NCI-H510A (cell line): ENCODE measurements around the gene ABLIM3.

Source experiments
- DNase-seq: peaks from one replicate; lab custom pipeline; 2025; lab: John Stamatoyannopoulos, UW

ABLIM3 gene

DNA sequence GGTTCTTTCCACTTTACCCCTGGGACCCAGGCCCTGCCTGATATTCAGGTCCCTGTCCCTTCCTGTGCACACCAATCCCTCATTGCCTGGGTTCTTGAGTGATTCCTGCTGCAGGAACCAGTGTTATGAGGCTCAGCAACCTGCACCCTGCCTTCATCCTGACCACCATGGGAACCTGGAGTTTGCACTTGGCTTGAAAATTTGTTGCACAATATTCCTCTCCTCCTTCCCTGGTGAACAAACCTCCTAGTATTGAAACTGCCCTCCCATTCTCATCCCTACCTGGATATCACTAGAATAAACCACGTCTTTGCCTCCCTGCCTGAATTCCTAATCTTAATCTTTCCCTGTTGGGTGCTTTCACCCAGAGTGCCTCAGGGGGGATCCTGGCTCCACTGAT is 78.3 kb downstream of the ABLIM3 start:
- DNase-seq = no peak

DNA sequence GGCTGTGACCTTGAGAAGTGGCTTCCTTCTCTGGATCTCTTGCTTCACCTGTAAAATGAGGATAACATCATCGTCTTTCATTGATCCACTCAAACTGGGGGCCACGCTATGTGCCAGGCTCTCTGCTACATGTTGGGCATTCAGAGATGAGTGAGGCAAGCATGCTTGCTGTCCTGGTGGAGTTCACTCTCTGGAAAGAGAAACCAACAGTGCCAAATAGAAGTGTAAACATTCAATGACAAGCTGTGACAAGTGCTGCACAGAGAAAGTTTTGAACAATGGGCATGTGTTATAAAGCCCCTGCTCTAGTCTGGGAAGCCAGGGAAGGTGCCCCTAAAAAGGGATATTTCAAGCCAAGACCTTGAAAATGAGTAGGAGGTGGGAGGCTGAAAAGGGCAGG is 79.5 kb downstream of the ABLIM3 start:
- DNase-seq = no peak

DNA sequence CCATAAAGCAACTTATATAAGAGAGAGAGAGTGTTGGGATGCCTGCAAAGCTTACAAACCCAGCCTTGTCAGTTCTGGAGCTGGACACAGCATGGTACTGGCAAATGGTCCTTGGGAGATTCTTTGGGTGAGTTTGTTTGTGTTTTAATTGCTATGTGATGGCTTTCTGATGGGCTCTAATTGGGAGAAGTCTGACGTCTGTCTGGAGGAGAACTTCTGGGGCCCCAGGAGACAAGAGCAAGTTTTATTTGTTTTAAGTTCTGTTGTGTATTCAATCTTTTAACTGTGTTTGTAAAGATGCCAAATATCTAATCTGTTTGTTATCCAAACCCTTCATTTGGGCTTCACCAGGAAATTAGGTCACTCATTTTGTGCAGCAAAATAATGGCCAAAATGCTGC is 80.0 kb downstream of the ABLIM3 start:
- no peak for DNase-seq

DNA sequence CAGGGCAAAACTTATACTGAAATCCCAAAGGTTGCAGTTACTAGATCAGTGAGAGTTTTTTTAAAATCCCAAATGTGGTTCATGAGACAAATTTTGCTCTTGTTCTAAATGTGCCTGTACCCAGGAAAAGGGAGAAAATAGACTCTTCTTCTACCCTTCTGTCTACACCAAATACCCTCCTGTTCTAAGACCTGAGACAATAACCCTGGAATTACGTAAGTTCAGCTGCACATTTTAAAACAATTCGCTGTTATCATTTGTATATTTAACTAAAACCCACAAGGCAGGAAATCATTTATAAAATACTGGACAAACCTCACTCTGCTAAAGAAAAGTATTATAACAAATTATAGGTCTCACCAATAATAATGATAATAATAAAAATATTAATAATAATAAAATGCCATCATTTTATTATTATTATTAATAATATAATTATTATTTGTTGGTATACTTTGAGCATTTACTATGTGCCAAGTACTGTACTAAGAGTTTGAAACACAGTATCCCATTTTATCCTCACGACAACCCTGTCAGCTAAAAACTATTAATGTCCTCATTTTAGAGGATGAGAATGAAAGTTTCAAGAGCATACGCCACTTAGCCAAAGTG is 80.5 kb downstream of the ABLIM3 start:
- no peak for DNase-seq

DNA sequence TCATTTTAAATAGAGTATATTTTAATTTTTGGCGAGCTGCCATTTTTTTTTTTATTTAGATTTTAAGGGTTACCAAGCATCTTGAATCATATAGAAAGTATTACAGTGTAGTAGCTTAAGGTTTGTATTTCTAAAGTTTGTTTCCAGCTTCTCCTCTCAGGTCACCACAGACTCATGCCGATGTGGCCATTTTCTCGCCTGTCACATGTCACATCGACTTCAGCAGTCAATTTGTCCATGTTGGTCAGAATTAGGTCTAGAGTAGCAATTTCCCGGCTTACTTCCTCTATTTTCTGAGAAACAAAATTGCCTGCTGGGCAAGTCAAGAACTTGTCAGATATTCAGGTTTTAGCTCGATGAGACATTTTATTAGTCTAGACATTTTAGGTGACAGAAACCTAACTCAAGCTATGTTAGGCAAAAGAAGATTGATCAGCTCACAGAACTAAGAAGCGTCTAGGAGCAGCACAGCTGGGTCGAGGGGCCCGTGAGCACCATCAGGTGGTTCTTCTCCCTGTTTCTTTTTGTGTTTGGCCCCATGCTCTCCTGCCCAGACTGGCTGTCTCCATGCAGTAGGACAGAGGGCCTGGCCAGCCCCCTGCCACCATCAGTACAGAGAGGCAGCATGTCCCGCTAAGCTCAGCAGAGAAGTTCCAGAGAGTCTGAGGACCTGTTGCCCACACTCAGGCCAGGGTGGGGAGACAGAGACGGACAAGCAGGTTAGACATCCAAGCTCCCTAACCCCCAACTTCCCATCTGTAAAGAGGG is 82.0 kb downstream of the ABLIM3 start:
- DNase-seq = no peak

DNA sequence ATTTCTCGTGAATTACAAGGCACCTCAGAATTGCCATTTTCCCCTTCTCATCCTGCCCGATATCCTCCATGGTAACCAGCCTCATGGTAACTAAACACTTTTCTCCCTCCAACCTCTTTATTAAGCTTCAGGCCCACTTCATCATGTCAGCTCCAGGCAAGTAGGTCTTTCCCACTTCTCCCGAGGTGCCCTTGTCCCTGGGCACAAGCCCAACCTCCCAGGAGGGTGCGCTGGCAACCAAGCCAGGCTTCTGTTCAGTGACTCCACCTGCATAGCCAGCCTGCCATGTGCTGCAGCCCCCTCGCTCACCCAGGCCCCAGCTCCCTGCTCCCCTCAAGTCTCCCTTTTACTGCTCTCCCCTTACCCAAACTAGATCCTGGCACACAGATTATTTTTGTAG is 83.0 kb downstream of the ABLIM3 start:
- no peak for DNase-seq

DNA sequence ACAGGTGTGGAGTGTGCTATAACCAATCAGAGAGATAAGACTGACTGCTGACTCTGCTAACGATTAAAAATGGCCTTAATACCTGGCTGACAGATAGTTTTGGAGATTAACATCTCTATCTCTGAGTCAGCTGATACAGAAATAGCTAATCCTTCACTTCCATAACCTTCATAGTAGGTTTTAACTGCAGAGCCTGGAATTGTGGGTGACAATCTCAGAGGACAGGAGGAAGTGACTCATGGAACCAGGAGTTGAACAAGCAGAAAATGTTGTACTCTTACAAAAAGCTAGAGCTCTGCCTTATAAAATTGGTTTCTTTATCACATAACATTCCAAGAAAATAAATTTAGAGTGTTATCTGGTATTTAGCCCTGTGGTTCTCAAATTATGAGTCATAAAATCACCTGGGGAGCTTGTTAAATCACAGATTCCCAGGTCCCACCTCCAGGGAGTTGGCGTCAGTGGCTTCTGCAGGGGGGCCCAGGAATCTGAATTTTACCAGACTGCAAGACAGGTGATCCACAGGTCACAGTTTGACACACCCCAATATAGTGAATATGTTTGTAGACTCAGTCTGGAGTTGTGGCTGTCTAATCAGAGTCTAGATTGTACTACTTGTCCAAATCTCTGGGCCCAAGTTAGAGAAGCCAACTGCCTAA is 86.0 kb downstream of the ABLIM3 start:
- no peak for DNase-seq

DNA sequence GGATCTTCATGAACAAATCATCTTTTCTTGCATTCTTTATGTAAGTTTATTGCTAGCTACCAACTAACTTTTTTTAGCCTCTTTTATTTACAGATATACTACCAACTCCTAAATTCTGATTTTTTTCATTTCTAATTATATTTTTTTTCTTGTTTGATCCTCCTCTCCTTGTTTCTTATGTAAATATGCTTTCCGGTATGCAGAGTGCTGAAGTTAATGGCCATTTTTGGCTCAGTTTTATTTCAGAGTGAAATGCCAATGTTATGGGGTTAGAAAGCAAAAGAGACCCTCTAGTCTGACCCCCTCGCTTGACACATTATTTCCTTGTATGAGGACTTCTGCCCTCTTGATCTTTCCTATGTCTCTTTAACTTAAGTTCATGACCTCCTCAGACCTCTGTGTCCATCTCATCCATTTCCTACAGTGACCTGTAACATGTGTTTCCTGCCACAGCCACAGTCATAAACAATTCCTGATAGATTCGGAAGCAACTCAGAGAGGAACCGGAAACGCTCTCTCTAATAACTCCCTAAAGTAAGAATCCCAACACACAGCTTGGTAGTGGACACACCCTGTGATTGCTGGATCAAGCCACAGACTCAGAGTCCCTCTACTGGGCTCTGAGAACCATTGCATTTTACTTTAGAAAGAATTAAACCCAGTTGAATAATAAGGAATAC is 87.5 kb downstream of the ABLIM3 start:
- DNase-seq = no peak

DNA sequence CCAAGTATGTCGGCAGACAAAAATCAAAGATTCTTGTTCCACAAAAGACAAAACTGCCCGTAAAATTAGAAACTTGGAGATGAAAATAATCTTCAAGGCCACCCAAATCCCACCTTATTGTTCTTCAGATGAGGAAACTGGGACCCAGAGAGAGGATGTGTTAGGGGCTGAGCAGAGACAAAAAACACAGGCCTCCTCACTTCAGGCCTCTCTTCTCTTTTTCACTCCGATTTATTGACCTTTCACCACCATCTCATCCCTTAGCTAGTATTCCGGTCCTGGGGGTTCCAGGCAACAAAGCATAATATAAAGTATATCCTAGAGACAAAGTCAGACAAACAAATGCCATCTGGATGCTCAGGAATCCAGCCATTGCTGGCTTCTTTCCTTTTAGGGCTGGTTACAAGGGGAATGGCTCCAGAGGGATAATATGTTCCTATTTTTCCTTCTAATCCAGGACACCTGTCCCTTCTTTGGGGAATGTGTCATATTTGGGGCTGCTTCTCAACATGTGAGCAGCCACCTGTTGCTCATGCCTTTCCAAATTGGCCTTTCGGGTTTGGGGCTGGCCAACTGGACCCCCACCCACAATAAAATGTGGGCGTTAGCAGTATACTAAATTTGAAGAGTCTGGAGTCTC is 88.1 kb downstream of the ABLIM3 start:
- DNase-seq = no peak

DNA sequence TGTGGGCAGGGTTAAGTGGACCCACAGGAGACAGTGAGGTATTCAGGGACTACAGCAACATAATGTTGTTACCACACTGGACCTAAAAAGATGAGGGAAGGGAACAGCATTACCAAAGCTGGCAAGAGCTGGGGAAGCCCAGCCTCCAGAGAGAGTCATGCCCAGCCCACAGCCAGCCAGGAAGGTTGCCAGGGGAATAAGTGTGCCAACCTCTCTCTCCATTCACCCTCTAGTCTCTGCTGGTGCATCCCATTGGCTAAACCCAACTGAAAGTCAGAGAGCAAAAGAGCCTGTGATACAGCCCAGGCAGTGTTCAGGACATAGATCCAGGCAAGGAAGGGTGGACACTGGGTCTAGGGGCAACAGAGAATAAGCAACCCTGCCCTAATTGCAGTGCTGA is 94.5 kb downstream of the ABLIM3 start:
- no peak for DNase-seq

DNA sequence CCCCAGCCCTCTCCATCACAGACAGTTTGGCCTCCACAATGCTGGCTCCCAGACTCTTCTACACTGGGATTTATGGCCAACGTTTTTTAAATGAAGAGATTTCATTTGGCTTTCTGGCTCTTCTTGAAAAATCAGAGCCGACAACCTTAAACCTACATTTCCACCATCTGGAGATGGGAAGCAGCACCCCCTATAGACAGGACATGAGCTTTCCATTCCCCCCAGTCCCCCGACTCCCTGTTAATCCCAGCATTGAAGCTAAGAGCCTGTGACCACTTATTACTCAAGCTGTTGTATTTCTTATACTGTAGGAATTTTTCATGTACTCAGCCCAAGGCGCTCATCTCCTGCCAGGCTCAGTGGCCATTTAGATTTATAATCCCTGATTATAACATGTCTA is 96.4 kb downstream of the ABLIM3 start:
- no peak for DNase-seq

DNA sequence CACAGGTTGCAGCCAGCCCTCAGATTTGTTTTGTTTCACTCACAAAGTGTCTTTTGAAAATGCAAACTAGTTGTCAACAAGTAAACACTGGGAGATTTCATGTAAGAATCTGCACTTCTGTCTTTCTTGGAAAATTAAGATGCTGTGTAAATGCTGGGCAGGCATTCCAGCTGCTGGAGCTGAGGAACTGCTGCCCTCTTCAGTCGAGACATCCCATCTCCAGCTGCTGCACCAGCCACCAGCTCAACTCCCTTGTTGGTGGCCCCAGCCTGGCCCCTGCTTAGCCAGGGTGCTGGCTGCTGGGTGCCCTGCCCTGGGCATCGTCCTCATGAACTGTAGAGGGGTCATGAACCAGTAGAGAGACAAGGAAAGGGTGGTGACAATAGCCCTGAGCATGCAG is 97.2 kb downstream of the ABLIM3 start:
- DNase-seq = no peak

DNA sequence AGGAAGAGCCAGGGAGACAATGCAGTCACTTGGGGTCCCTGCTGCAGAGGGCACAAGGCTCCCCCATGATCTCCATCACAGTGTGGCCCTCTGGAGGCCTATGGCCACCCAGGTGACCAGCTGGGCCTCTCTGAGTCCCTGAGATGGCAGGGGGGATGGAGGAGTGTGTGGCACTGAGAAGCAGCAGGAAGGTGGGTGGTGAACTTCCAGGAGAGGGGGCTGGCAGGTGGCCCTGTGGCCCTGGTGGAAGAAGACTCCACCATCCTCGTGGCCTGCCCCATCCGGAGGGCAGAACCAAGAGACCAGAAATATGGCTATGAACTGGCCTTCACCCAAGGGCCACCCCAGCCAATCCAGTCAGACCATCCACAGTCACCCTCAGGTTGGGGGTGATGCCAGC is 98.6 kb downstream of the ABLIM3 start:
- no peak for DNase-seq

DNA sequence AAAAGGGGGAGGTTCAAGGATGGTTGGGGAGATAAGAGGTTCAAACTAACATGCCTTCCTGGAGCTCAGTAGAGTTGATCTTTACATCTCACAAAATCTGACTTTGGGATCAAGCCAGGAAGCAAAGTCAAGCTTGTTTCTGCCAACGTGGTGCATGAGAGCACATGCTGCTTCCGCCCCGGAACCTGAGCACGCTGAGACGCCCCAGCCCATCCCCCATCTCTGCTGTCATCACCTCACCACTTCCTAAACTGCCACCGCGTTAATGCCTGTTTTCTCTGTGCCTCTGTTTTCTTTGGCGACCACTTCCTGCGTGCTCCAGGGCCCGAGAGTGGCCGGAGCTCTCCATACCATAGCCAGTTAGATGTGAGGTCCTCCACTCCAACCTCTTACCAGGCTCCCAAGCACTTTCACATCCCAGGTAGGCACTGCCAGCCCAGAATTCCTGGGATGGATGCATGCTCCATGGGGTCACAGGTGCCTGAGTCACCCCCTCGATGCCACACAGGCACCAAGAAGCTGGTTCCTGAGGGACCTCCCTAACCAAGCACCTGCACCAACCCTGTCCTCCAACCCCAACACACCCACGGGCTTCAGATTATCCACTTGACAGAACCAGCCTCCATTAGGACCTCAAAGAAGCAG is 99.2 kb downstream of the ABLIM3 start:
- no peak for DNase-seq

DNA sequence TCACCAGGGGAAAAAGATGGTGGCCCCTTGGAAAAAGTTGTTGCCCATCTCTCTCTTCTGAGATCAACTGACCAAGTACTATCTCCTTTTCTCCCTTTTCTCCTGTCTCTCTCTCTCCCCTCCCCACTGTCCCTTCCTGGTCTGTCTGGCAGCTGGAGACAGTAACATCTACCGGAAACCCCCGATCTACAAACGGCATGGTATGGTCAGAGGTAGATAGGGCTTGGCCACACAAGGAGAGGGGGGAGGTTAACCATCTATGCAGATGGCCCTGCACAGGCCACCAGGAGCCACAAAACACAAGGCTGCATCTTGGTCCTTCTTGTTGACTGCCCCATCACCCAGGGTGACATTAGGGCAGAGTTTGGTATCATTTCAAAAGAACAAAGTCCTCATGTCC is 101.0 kb downstream of the ABLIM3 start:
- no peak for DNase-seq

DNA sequence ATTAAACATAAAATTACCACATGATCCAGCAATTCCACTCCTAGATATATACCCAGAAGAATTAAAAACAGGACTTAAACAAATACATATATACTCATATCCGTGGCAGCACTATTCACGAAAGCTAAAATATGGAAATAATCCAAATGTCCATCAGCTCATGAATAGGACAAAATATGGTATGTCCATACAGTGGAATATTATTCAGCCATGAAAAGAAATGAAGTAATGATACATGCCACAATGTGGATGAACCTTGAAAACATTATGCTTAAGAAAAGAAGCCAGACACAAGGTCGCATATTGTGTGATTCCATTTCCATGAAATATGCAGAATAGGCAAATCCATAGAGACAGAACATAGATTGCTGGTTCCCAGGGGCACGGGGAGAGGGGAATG is 105.6 kb downstream of the ABLIM3 start:
- no peak for DNase-seq

DNA sequence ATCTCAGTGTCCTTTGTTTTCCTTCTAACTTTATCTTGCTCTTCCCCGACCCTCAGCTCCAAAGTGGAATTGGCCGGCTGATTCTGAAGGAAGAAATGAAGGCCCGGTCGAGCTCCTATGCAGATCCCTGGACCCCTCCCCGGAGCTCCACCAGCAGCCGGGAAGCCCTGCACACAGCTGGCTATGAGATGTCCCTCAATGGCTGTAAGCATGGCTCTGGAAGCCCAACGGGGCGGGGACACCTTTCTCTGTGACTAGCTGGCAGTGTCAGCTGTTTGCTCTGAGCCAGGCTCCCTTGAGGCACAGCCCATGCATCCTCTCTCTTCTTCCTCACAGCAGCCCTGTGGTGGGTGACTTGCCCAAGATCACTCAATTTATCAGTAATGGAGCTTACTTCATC is 106.4 kb downstream of the ABLIM3 start:
- no peak for DNase-seq

DNA sequence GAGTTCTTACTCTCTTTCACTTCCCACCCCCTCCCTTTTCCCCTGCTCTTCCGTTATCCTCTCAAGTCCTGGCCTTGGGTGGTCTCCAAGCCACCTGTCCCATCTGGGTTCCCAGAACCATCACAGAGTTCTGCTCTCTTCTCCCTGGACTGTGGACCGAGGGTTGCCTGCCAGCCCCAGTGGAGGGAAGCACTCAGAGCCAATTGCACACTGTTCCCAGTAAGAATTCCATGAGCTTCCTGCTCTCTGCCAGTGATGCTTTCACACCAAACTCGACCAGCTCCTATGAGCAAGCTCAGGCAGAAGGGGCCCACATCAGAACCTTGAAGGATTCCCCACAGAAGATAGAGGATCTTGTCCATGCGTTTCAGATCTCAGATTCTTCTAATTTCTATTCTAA is 110.3 kb downstream of the ABLIM3 start:
- DNase-seq = no peak

DNA sequence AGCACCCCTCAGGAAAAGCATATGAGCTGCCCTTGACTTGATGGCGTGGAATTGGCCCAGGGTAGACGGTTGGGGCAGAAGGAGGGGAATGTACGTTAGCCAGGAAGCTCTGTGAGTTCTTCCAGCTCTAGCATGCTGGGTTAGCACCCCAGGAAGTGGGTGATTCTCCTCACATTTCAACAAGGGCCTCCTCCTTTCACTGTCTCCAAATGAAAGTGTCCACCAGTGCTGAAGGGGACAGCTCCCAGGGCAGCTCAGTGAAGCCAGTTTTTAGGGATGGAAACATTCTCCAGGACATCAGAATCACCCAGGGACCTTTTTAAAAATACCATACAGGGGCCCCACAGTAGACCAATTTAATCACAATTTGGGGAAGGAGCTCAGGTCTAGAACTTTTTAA is 113.2 kb downstream of the ABLIM3 start:
- DNase-seq = no peak

DNA sequence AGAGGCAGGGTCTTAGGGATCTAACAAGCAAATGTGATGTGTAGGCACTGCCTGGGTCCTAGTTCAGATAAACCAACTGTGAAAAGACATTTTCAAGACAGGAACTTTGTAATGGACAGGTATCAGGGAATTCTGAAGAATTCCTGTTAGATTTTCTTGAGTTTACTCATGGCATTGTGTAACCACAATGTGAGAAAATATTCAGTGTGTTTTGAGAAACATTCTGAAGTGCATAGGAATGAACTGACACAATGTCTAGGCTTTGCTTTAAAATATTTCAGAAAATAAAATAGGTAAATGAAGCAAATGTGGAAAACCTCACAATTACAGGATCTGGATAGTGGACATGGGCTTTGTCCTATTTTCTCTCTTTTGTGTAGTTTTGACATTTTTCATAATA is 115.2 kb downstream of the ABLIM3 start:
- no peak for DNase-seq

DNA sequence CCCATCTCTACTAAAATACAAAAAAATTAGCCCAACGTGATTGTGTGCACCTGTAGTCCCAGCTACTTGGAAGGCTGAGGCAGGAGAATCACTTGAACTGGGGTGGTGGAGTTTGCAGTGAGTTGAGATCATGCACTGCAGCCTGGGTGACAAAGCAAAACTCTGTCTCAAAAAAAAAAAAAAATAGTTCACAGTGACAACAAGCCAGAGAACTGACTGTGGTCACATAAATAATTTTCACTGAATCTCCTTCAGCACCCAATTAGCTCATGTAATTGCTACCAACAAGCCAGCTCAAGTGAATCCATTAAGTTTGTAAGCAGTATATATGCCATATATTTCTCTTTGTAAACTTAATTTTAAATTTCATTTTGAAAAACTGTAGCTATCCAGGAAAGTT is 115.8 kb downstream of the ABLIM3 start:
- DNase-seq = no peak
